BJ (cell line): ENCODE data around the gene USP36. TPM values are rescaled to one million over a fixed set of nuclear protein-coding genes. Genes with fewer than 3 reads are reported as not detected.

Experiments
- CTCF ChIA-PET: fragments of 350-600 bp; formaldehyde crosslinking; extraction: SDS; loops from one replicate; lab custom pipeline; 2021; ENCODE audit warnings: antibody characterized with exemption, inconsistent platforms; lab: Yijun Ruan, JAX
- POLR2A ChIA-PET: fragments of 300-600 bp; sonication (Branson Sonifier 250); formaldehyde crosslinking; extraction: SDS; loops from one replicate; lab custom pipeline; 2021; ENCODE audit warnings: antibody characterized with exemption; lab: Charles Lee
- DNase-seq: peaks from one replicate; pipeline ENCODE4 v3.0.0-alpha.2; 2011; ENCODE audit warnings: low read depth
- H3K27me3 ChIP-seq: 2 replicates; pipeline ENCODE4 v1.6.0; 2011; ENCODE audit warnings: low read length; ENCODE audit not compliant: control insufficient read depth, insufficient read depth
- H3K36me3 ChIP-seq: 2 replicates; pipeline ENCODE4 v1.5.1; 2011; ENCODE audit warnings: low read length; ENCODE audit not compliant: control insufficient read depth, insufficient read depth
- H3K4me3 ChIP-seq: 2 replicates; pipeline ENCODE4 v1.5.1; 2011; ENCODE audit warnings: low read depth, mild to moderate bottlenecking, control low read depth, low read length
- CTCF ChIP-seq: IDR thresholded peaks from 2 replicates; pipeline ENCODE4 v1.5.1; 2011; ENCODE audit warnings: low read depth, mild to moderate bottlenecking, control low read depth, inconsistent platforms, low read length, moderate library complexity; ENCODE audit not compliant: insufficient read depth
- polyA plus RNA-seq: library from polyadenylated mRNA; depleted of rRNA; stranded (reverse); fragments of >200 nt; gene quantifications from 2 replicates; pipeline ENCODE4 v1.2.3, GENCODE V29; 2011

The USP36 gene
- polyA plus RNA-seq, 1 experiment: 22.1 TPM

GRCh38 chr17:78842881-78843565 is 2.4 kb upstream of the USP36 start:
- no peaks in the 10 kb centered on the region for H3K27me3 ChIP-seq
- CTCF ChIA-PET: interaction anchor here (1.3 to 1.7 kb wide), 4 partner anchors 20 to 346 kb away, joined by 3 to 5 read pairs (median 4); no protein-coding TSS in a partner anchor
- POLR2A ChIA-PET: no interaction called here
- no peak overlapping the region for H3K4me3 ChIP-seq
- peaks cover 2% of the 10 kb centered on the region; the same call in 1 of the 2 replicates for H3K36me3 ChIP-seq
- peak; percentile 67 for TF ChIP-seq CTCF
- DNase-seq: no peak

- H3K36me3 ChIP-seq: peaks cover 13% of the 10 kb centered on the region
- DNase-seq: no peak
- H3K27me3 ChIP-seq: no peaks in the 10 kb centered on the region
- POLR2A ChIA-PET: interaction anchor here (0.7 kb wide), 1 partner anchor 14 kb away, joined by 3 read pairs; no protein-coding TSS in a partner anchor
- H3K4me3 ChIP-seq: peak overlapping the region; percentile 83
- no peak for TF ChIP-seq CTCF
- CTCF ChIA-PET: interaction anchor here (0.7 to 0.9 kb wide), 2 partner anchors 121 to 343 kb away, joined by 3 read pairs; no protein-coding TSS in a partner anchor
Measured at GRCh38 chr17:78840530-78840779, 159 bp downstream of the USP36 start.

GRCh38 chr17:78839762-78840529 is 668 bp downstream of the USP36 start:
- DNase-seq: no peak

GRCh38 chr17:78839235-78839761 is 1.3 kb downstream of the USP36 start:
- no peak for DNase-seq

More at GRCh38 chr17:78839762-78840529, 668 bp downstream of the USP36 start:
- ChIA-PET CTCF (interaction anchor here (0.7 to 0.9 kb wide), 2 partner anchors 121 to 343 kb away, joined by 3 read pairs; no protein-coding TSS in a partner anchor), POLR2A (interaction anchor here (0.6 to 0.7 kb wide), 2 partner anchors 14 to 102 kb away, joined by 3 read pairs; no protein-coding TSS in a partner anchor)
- Histone ChIP-seq H3K27me3 (no peaks in the 10 kb centered on the region), H3K36me3 (peaks cover 18% of the 10 kb centered on the region), H3K4me3 (peak overlapping the region; percentile 83)
- TF ChIP-seq CTCF: no peak

More at GRCh38 chr17:78839235-78839761, 1.3 kb downstream of the USP36 start:
- no peak for TF ChIP-seq CTCF
- Histone ChIP-seq H3K4me3 (peak overlapping the region; percentile 83), H3K27me3 (no peaks in the 10 kb centered on the region), H3K36me3 (peaks cover 20% of the 10 kb centered on the region)
- CTCF ChIA-PET: interaction anchor here (1.7 kb wide), 1 partner anchor 133 kb away, joined by 5 read pairs; no protein-coding TSS in a partner anchor
- POLR2A ChIA-PET: no interaction called here
